Neural cell (in vitro differentiated cells): Measurements from ENCODE around the gene MKX. TPM values are rescaled to one million over a fixed set of nuclear protein-coding genes. Genes with fewer than 3 reads are reported as not detected.

ENCODE experiments used
- H2AFZ ChIP-seq: fragments of 200-600, 300-800 bp; sonication (generic), shearing (Covaris generic); 2 replicates; pipeline ENCODE4 v1.6.0; 2014; ENCODE audit warnings: low read depth, mild to moderate bottlenecking, antibody characterized with exemption, low read length, moderate library complexity
- H3F3A ChIP-seq: fragments of 200-600 bp; shearing (Covaris generic); 2 replicates; pipeline ENCODE4 v1.6.1; 2016; ENCODE audit warnings: mild to moderate bottlenecking, moderate library complexity, mixed read lengths, antibody characterized with exemption, low read length; ENCODE audit not compliant: insufficient read depth, poor library complexity, severe bottlenecking
- H3K27ac ChIP-seq: fragments of 200-600, 300-800 bp; sonication (generic), shearing (Covaris generic); 2 replicates; pipeline ENCODE4 v1.5.1; 2014; ENCODE audit warnings: mild to moderate bottlenecking, low read length, moderate library complexity
- H3K27me3 ChIP-seq: fragments of 300-800, 200-600 bp; sonication (generic), shearing (Covaris generic); 2 replicates; pipeline ENCODE4 v1.6.0; 2014; ENCODE audit warnings: mild to moderate bottlenecking, low read depth, low read length, moderate library complexity; ENCODE audit not compliant: insufficient read depth
- H3K36me3 ChIP-seq: fragments of 300-800, 200-600 bp; sonication (generic), shearing (Covaris generic); 2 replicates; pipeline ENCODE4 v1.5.1; 2014; ENCODE audit warnings: mild to moderate bottlenecking, antibody characterized with exemption, low read length, moderate library complexity; ENCODE audit not compliant: insufficient read depth
- H3K4me2 ChIP-seq: fragments of 300-800, 200-600 bp; sonication (generic), shearing (Covaris generic); 2 replicates; pipeline ENCODE4 v1.6.0; 2014; ENCODE audit warnings: mild to moderate bottlenecking, low read length
- H3K4me3 ChIP-seq: fragments of 300-800, 200-600 bp; sonication (generic), shearing (Covaris generic); 2 replicates; pipeline ENCODE4 v1.5.1; 2014; ENCODE audit warnings: mild to moderate bottlenecking, low read length, moderate library complexity
- H3K79me2 ChIP-seq: fragments of 200-600 bp; shearing (Covaris generic); replicated peaks from 2 replicates; pipeline ENCODE4 v1.6.0; 2014; ENCODE audit warnings: mild to moderate bottlenecking, low read length, moderate library complexity; ENCODE audit not compliant: insufficient read depth
- H3K9ac ChIP-seq: fragments of 300-800, 200-600 bp; sonication (generic), shearing (Covaris generic); 2 replicates; pipeline ENCODE4 v1.6.1; 2016; ENCODE audit warnings: mild to moderate bottlenecking, low read length, mixed read lengths
- H3K9me2 ChIP-seq: fragments of 200-600 bp; shearing (Covaris generic); 2 replicates; pipeline ENCODE4 v1.6.1; 2016; ENCODE audit warnings: mild to moderate bottlenecking, low read length, mixed read lengths; ENCODE audit not compliant: insufficient read depth
- H3K9me3 ChIP-seq: fragments of 200-600, 300-800 bp; sonication (generic), shearing (Covaris generic); 2 replicates; pipeline ENCODE4 v1.6.1; 2016; ENCODE audit warnings: mild to moderate bottlenecking, mixed run types, low read length, moderate library complexity, mixed read lengths
- H4K20me1 ChIP-seq: fragments of 200-600 bp; shearing (Covaris generic); 2 replicates; pipeline ENCODE4 v1.6.1; 2016; ENCODE audit warnings: mild to moderate bottlenecking, mixed run types; ENCODE audit not compliant: insufficient read depth
- CTCF ChIP-seq: fragments of 450-650 bp; IDR thresholded peaks from 2 replicates; pipeline ENCODE4 v1.5.1; 2014; ENCODE audit warnings: antibody characterized with exemption, mild to moderate bottlenecking, moderate library complexity; ENCODE audit not compliant: poor library complexity, severe bottlenecking
- EP300 ChIP-seq: fragments of 450-650 bp; conservative IDR thresholded peaks from 2 replicates; pipeline ENCODE4 v1.6.1; 2014; ENCODE audit warnings: antibody characterized with exemption, mild to moderate bottlenecking, moderate library complexity; ENCODE audit not compliant: poor library complexity, severe bottlenecking
- EZH2 ChIP-seq: fragments of 200-600, 300-800 bp; shearing (Covaris generic), sonication (generic); IDR thresholded peaks from 2 replicates; pipeline ENCODE4 v1.6.1; 2014; ENCODE audit warnings: antibody characterized with exemption, low read length, borderline replicate concordance, mild to moderate bottlenecking; ENCODE audit not compliant: insufficient read depth, poor library complexity, severe bottlenecking
- MXI1 ChIP-seq: fragments of 450-650 bp; conservative IDR thresholded peaks from 2 replicates; pipeline ENCODE4 v1.6.1; 2014; ENCODE audit warnings: antibody characterized with exemption, mild to moderate bottlenecking; ENCODE audit not compliant: poor library complexity, severe bottlenecking
- POLR2AphosphoS5 ChIP-seq: IDR thresholded peaks from 2 replicates; pipeline ENCODE4 v1.6.1; 2012
- RAD21 ChIP-seq: fragments of 450-650 bp; conservative IDR thresholded peaks from 2 replicates; pipeline ENCODE4 v1.6.1; 2014; ENCODE audit warnings: antibody characterized with exemption, mild to moderate bottlenecking, moderate library complexity
- REST ChIP-seq: IDR thresholded peaks from 2 replicates; pipeline ENCODE4 v1.6.1; 2012; ENCODE audit warnings: borderline replicate concordance
- SMC3 ChIP-seq: fragments of 450-650 bp; conservative IDR thresholded peaks from 2 replicates; pipeline ENCODE4 v1.6.1; 2014; ENCODE audit warnings: antibody characterized with exemption, mild to moderate bottlenecking, moderate library complexity; ENCODE audit not compliant: poor library complexity
- TAF1 ChIP-seq: IDR thresholded peaks from 2 replicates; pipeline ENCODE4 v1.6.1; 2012; ENCODE audit warnings: low read depth
- polyA plus RNA-seq: library from polyadenylated mRNA; depleted of rRNA; stranded (reverse); fragments of >200 nt; gene quantifications from 2 replicates; pipeline ENCODE4 v1.2.3, GENCODE V29; 2014

MKX gene
- polyA plus RNA-seq, 1 donor from 2014 or later = not detected

- TF ChIP-seq CTCF = no peak
- no peak for TF ChIP-seq POLR2AphosphoS5
- no peak for TF ChIP-seq REST
- no peak for TF ChIP-seq RAD21
- TF ChIP-seq EZH2 = no peak
- TF ChIP-seq EP300 = no peak
- no peak for TF ChIP-seq SMC3
- no peak for TF ChIP-seq MXI1
- no peak for TF ChIP-seq TAF1
- Histone ChIP-seq H2AFZ (no peak overlapping the region), H3K9me3 (no peaks in the 10 kb centered on the region), H3F3A (no peaks in the 10 kb centered on the region), H3K4me2 (no peak overlapping the region), H3K4me3 (no peak overlapping the region), H3K9ac (no peak overlapping the region), H3K27ac (no peak overlapping the region), H3K9me2 (no peaks in the 10 kb centered on the region), H3K36me3 (no peaks in the 10 kb centered on the region), H4K20me1 (no peaks in the 10 kb centered on the region), H3K27me3 (no peaks in the 10 kb centered on the region), H3K79me2 (no peaks in the 10 kb centered on the region)
Observed at GRCh38 chr10:27719052-27719451, 26.6 kb downstream of the MKX start.

- H3K36me3 ChIP-seq = no peaks in the 10 kb centered on the region
- H3K9ac ChIP-seq = no peak overlapping the region
- no peaks in the 10 kb centered on the region for H4K20me1 ChIP-seq
- H3K4me2 ChIP-seq = no peak overlapping the region
- no peak for TF ChIP-seq POLR2AphosphoS5
- TF ChIP-seq EZH2 = no peak
- TF ChIP-seq EP300 = no peak
- TF ChIP-seq RAD21 = no peak
- TF ChIP-seq TAF1 = no peak
- TF ChIP-seq SMC3 = no peak
- no peak for TF ChIP-seq REST
- TF ChIP-seq CTCF = no peak
- TF ChIP-seq MXI1 = no peak
- no peak overlapping the region for H3K27ac ChIP-seq
- H3K9me2 ChIP-seq = no peaks in the 10 kb centered on the region
- H2AFZ ChIP-seq = no peak overlapping the region
- no peaks in the 10 kb centered on the region for H3K79me2 ChIP-seq
- no peaks in the 10 kb centered on the region for H3F3A ChIP-seq
- H3K27me3 ChIP-seq = no peaks in the 10 kb centered on the region
- no peak overlapping the region for H3K4me3 ChIP-seq
- no peaks in the 10 kb centered on the region for H3K9me3 ChIP-seq
Observed at GRCh38 chr10:27717861-27718260, 27.8 kb downstream of the MKX start.
